Tracheal epithelial cell (primary cell): ENCODE data around the gene TOMM20L. TPM values are rescaled to one million over a fixed set of nuclear protein-coding genes. Genes with fewer than 3 reads are reported as not detected.

ENCODE experiments used
- total RNA-seq: library from RNA; depleted of rRNA; stranded (reverse); fragments of >200 nt; gene quantifications from 2 replicates; pipeline ENCODE4 v1.2.1, GENCODE V29; 2014

The TOMM20L gene
- not detected in 2 replicates for total RNA-seq

DNA sequence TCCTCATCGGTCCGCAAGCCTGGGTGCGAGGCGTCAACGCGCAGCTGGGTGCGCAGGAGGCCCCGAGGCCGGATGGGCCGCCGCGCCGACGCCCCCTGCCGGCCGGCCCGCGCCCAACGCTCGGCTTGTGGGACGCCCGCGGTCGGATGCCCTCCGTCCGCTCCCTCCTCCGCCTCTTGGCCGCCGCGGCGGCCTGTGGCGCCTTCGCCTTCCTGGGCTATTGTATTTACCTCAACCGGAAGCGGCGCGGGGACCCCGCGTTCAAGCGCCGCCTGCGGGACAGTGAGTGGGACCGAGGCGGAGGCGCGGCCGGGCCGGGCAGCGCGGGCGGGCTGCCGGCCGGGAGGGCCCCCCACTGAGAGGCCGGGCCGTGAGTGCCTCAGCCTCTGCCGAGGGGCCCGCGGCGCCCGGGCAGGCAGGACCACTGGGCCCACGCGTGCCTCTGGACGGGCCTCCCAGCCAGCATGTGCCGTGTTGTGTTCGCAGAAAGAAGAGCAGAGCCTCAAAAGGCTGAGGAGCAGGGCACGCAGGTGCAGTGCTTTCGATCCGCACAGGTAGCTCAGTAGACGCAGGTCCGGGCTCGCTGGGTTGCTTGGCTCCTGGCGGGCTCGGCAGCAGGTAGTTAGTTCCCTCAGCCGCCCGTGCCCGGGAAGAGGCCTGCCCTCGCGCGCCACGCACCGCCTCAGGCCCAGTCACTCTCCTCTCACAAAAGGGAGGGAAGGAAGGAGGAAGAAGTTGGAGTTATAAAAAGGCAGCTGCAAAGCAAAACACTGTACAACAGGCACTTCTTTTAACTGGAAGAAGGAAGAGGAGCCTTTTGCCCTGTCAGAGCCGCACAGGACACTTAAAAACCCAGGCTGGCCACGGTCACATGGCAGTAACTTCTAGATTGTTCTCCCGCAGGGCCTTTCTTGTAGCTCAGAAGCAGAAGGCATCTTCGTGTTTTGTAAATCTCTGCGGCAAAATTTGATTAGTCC lies at the start of gene TOMM20L:
Gene TOMM20L, plus strand, starts transcription at position 119 of the 977 bp plus-strand sequence. Its CDS starts 28 bp downstream, at position 147.

GRCh38 chr14:58427281-58428117 lies 31.8 kb downstream of the TOMM20L start, which contains the start of the genes KIAA0586 and TIMM9:
Gene KIAA0586, plus strand, starts transcription at chr14:58427719. Its CDS starts 546 bp downstream, at chr14:58428265.
Gene TIMM9, minus strand, starts transcription at chr14:58427531. Its CDS starts 15,586 bp downstream, at chr14:58411945.

Other genes starting within 250 kb of the TOMM20L start
- 1.4 TPM in 1 of 2 replicates, not detected in the other for gene ARMH4, start 243.7 kb upstream of the TOMM20L start, total RNA-seq
- 29.2 and 35.7 TPM in 2 replicates for gene ACTR10, start 195.8 kb upstream of the TOMM20L start, total RNA-seq
- gene PSMA3, start 151.1 kb upstream of the TOMM20L start, total RNA-seq = 75.7 and 99.0 TPM in 2 replicates
- 4.3 and 5.5 TPM in 2 replicates for gene ARID4A, start 97.4 kb upstream of the TOMM20L start, total RNA-seq
- gene TIMM9, start 31.6 kb downstream of the TOMM20L start, total RNA-seq = 24.6 and 27.9 TPM in 2 replicates
- gene KIAA0586, start 31.8 kb downstream of the TOMM20L start, total RNA-seq = 8.9 and 14.9 TPM in 2 replicates
- 1.9 TPM in 1 of 2 replicates, not detected in the other for gene DACT1, start 242.0 kb downstream of the TOMM20L start, total RNA-seq